Lower lobe of right lung (tissue), 2 donors: Measurements from ENCODE around the gene NPB. TPM values are rescaled to one million over a fixed set of nuclear protein-coding genes. Genes with fewer than 3 reads are reported as not detected.

ENCODE experiments used
- ATAC-seq, 2 donors: fragments of 200-7000 bp; cut with Tn5 transposase; one replicate each; pipeline ENCODE4 v1.9.1; 2020 to 2022; ENCODE audit warnings: mild to moderate bottlenecking in 2 of 2, moderate library complexity in 2 of 2
- DNase-seq: peaks from one replicate; pipeline ENCODE4 v3.0.0-alpha.2; 2020
- H3K27ac ChIP-seq: fragments of 200-600 bp; one replicate; pipeline ENCODE4 v1.8.0; 2022
- H3K27me3 ChIP-seq: fragments of 200-600 bp; one replicate; pipeline ENCODE4 v1.8.0; 2022; ENCODE audit warnings: low read depth
- H3K36me3 ChIP-seq: fragments of 200-600 bp; one replicate; pipeline ENCODE4 v1.8.0; 2022; ENCODE audit warnings: mild to moderate bottlenecking
- H3K4me1 ChIP-seq: fragments of 200-600 bp; one replicate; pipeline ENCODE4 v1.8.0; 2022
- H3K4me3 ChIP-seq: fragments of 200-600 bp; one replicate; pipeline ENCODE4 v1.8.0; 2022; ENCODE audit warnings: mild to moderate bottlenecking
- H3K9me3 ChIP-seq: fragments of 200-600 bp; one replicate; pipeline ENCODE4 v1.8.0; 2022
- intact Hi-C: fragments of 100-400 bp; cut with DNase I; formaldehyde crosslinking; loops from one replicate; pipeline ENCODE4 v1.11.0; 2022
- total RNA-seq: library from RNA; stranded (reverse); fragmentation: NEBNext Ultra II Directional; extraction: Animal tissue kit (Norgen Biotek cat#: 25700); gene quantifications from one replicate; pipeline ENCODE4 v1.2.1, GENCODE V29; 2021
- TF ChIP-seq, protein P1 (sequence below): fragments of 200-600 bp; IDR thresholded peaks from one replicate; pipeline ENCODE4 v1.8.0; 2022; ENCODE audit warnings: antibody characterized with exemption, mild to moderate bottlenecking
- donor health status: DM: no; HTN: yes; CAD: no; lungs with severe emphysema.

The NPB gene
- total RNA-seq, 1 donor from 2014 or later, result 0.71 TPM

DNA sequence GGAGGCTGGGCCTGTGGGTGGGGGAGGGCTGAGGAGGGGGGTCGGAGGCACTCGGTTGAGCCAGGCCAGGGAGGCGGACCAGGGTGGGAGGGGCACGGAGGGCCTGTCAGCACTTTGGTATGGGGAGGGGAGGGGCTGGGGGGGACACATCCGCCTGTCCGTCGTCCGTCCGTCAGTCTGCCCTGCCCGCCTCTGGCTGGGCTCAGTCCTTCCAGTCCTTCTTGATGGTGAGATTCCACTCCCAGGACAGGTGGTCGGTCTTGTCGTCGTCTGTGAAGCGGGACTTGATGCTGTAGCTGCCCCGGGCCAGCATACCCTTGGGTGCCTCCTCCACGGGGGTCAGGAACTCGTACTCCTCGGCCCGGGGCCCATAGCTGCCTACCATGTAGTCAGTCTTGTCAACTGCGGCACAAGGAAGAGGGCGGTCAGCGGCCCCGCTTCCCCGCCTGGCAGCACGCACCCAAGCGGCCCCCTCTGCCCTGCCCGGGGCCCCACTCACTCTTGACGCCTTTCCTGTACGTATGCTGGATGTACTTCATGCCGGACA is 33.3 kb upstream of the NPB start:
- H3K4me3 ChIP-seq, result peak overlapping the region; percentile 72
- intact Hi-C loops, result no loop called here
- peak overlapping the region; percentile 97 for H3K27ac ChIP-seq
- no peaks in the 10 kb centered on the region for H3K9me3 ChIP-seq
- ATAC-seq (no peak), DNase-seq (no peak)
- H3K36me3 ChIP-seq, result peaks cover 59% of the 10 kb centered on the region
- TF ChIP-seq, protein P1, sequence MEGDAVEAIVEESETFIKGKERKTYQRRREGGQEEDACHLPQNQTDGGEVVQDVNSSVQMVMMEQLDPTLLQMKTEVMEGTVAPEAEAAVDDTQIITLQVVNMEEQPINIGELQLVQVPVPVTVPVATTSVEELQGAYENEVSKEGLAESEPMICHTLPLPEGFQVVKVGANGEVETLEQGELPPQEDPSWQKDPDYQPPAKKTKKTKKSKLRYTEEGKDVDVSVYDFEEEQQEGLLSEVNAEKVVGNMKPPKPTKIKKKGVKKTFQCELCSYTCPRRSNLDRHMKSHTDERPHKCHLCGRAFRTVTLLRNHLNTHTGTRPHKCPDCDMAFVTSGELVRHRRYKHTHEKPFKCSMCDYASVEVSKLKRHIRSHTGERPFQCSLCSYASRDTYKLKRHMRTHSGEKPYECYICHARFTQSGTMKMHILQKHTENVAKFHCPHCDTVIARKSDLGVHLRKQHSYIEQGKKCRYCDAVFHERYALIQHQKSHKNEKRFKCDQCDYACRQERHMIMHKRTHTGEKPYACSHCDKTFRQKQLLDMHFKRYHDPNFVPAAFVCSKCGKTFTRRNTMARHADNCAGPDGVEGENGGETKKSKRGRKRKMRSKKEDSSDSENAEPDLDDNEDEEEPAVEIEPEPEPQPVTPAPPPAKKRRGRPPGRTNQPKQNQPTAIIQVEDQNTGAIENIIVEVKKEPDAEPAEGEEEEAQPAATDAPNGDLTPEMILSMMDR, result no peak
- no peaks in the 10 kb centered on the region for H3K27me3 ChIP-seq
- peaks cover 68% of the 10 kb centered on the region for H3K4me1 ChIP-seq

DNA sequence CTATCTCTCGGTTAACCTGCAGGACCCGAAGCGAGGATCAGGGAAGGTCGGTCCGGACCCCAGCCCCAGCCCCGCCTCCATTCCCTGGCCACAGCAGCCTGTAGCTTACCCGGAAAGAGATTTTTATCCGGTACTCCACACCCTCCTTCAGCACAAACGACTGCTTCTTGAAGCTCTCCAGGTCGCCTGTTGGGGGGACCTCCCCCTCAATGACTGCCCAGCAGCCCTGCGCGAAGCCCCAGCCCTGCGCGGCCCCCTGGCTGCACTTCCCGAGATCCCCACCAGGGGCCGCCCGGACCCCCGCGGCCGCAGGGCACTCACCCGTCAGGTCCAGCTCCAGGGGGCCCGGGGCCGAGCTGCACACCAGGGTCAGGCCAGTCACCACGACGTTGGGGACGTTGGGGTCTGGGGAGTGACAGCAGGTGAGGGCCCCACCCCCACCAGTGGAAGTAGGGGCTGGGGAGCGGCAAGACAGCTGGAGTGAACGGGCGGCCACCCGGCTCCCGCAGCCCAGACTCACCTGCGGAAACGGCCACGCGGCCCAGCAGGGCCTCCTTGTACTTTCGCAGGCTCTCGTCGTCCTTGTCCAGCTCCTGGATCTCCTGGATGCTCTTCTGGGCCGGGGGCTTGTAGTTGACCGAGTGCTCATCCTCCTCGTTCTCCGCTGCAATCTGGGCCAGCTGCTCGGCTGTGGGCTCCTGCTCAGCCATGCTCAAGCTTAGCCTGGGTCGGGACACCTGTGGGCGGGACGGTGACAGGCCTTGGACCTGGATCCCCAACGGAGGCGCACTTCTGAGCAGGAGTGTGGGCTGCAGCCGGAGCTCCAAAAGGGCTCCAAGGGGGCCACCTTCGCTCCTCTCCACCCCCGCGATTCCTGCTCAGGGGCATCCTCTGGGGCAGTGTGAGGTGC is 32.6 kb upstream of the NPB start:
- Histone ChIP-seq H3K4me1 (peaks cover 63% of the 10 kb centered on the region), H3K36me3 (peaks cover 52% of the 10 kb centered on the region), H3K27ac (peak overlapping the region; percentile 97), H3K27me3 (no peaks in the 10 kb centered on the region), H3K4me3 (peak overlapping the region; percentile 72), H3K9me3 (no peaks in the 10 kb centered on the region)
- peak; percentile 14 to 17 for ATAC-seq
- TF ChIP-seq, protein P1, result peak; percentile 90
- no peak for DNase-seq
- intact Hi-C loops, result no loop called here

DNA sequence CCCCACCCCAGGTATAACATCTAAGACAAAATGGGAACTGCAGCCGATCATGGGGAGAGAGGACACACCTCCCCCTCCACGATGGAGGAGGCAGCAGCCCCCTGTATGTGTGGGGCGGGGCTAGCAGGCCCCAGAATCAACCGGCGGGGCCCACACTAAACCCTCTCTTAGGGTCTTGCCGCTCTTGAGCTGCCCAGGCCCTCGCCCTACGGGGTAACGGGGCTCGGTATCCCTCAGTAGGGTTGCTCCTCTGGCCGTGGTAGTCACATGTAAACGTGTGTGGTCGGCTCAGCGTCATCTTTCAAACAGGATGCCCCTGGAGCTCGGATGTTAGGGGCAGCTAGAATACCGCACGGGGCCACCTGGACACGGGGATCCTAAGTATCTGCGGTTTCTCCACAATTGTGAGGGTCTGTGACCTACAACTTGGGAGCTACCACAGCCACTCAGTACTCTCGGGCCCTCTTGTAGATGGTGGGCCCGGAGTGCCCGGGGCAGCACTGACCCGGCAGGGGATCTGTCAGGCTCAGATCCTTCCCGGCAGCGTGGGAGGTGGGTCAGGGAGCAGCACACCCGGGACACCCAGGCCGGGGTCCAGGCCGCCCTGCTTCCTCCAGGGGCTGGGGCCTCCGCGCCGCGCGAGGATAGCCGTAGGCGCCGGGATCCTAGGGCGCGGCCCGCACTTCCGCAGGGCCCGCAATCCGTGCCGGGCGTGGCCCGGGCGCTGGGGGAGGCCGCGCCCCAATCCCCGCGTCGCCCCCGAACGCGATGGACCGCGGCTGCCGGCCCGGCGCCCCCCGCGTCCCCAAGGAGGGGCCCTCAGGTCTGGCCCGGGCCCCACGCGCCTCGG is 31.7 kb upstream of the NPB start:
- H3K9me3 ChIP-seq, result no peaks in the 10 kb centered on the region
- peak; percentile 78 for DNase-seq
- H3K4me1 ChIP-seq, result peaks cover 63% of the 10 kb centered on the region
- peak overlapping the region; percentile 97 for H3K27ac ChIP-seq
- H3K4me3 ChIP-seq, result peak overlapping the region; percentile 72
- H3K36me3 ChIP-seq, result peaks cover 44% of the 10 kb centered on the region
- intact Hi-C loops, result no loop called here
- ATAC-seq, result peak; percentile 20 to 31
- TF ChIP-seq, protein P1, result no peak
- H3K27me3 ChIP-seq, result no peaks in the 10 kb centered on the region

DNA sequence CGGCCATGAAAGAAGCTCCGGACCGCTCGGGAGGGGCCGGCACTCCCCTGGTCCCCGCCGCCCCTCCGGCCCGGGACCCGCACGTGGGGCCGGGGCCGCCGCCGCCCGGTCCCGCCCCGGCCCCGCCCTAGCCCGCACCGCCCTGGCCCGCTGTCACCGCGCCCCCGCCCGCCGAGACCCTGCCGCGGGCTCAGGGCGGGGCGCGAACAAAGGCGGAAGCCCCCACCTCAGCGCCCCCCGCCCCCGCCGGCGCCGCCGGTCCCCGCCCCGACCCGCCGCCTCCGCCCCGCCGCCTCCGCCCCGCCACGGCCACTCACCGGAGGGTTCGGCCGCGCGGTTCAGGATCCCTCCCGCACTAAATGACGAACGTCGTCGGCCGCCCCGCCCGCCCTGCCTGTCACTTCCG is 31.1 kb upstream of the NPB start, which contains the start of gene ARHGDIA:
ARHGDIA (minus strand) TSS at position 357 of the 406 bp plus-strand sequence. CDS start 1,407 bp downstream, outside the sequence.
- intact Hi-C loops, result no loop called here
- H3K9me3 ChIP-seq, result no peaks in the 10 kb centered on the region
- DNase-seq, result no peak
- TF ChIP-seq, protein P1, result no peak
- H3K4me3 ChIP-seq, result peak within 1 kb of the TSS; percentile 72
- H3K4me1 ChIP-seq, result peaks cover 58% of the 10 kb centered on the region
- ATAC-seq, result peak in 1 of 2 donors; percentile 83
- H3K27ac ChIP-seq, result peak within 1 kb of the TSS; percentile 97
- H3K36me3 ChIP-seq, result peaks cover 39% of the 10 kb centered on the region
- H3K27me3 ChIP-seq, result no peaks in the 10 kb centered on the region
